ENCODE measurements around the gene ARHGAP5. TPM values are rescaled to one million over a fixed set of nuclear protein-coding genes. Genes with fewer than 3 reads are reported as not detected.

Gene ARHGAP5
- total RNA-seq, 1 experiment from 2014 or later, result 100 TPM

DNA sequence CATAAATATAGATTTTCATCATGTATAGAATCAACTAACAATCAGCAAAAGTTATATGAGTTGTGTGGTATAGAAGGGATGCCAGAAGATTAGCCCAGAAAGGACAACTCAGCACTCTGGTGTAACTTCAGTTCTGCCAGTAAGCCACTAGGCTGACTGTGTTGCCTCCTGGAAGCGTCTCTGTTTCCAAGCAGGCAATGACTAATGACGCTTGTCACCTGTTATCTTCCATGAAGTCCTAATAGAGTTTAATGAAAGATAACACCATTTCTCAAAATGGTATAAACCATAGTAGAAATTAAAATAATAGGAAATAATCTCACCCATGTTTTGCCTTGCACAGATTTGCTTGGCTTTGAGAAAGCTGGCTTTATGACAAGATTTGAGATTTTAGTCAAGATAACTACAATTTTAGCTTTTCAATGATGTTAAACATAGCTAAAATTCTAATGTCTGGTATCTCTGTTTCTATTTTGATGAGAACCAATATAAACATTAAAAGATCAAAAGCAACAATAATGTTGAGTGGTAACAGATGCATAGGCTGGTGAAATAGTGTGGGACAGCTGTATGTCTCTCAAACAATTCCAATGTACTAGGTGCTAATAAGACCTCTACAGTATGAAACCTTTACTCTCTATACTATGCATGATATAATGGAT lies 115.7 kb downstream of the ARHGAP5 start:
- intact Hi-C loops (cut with micrococcal nuclease), result no loop called here
- no peaks in the 10 kb centered on the region for H3K9me3 Mint-ChIP-seq (ENCODE audit: unreplicated experiment)
- TF ChIP-seq, protein P1, sequence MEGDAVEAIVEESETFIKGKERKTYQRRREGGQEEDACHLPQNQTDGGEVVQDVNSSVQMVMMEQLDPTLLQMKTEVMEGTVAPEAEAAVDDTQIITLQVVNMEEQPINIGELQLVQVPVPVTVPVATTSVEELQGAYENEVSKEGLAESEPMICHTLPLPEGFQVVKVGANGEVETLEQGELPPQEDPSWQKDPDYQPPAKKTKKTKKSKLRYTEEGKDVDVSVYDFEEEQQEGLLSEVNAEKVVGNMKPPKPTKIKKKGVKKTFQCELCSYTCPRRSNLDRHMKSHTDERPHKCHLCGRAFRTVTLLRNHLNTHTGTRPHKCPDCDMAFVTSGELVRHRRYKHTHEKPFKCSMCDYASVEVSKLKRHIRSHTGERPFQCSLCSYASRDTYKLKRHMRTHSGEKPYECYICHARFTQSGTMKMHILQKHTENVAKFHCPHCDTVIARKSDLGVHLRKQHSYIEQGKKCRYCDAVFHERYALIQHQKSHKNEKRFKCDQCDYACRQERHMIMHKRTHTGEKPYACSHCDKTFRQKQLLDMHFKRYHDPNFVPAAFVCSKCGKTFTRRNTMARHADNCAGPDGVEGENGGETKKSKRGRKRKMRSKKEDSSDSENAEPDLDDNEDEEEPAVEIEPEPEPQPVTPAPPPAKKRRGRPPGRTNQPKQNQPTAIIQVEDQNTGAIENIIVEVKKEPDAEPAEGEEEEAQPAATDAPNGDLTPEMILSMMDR (IDR thresholded peaks at IDR 0.05; ENCODE audit: unreplicated experiment), result no peak
- DNase-seq (ENCODE audit: unreplicated experiment), result no peak
- no TSS peak for BruUV-seq (replicated peaks)
- POLR2A ChIA-PET, result no interaction called here
- H3K27me3 Mint-ChIP-seq (ENCODE audit: insufficient read depth, unreplicated experiment), result no peaks in the 10 kb centered on the region
- H3K27ac Mint-ChIP-seq (ENCODE audit: low read depth, unreplicated experiment), result no peak overlapping the region
- H3K4me3 Mint-ChIP-seq (ENCODE audit: unreplicated experiment), result no peak overlapping the region
- H3K4me1 Mint-ChIP-seq (ENCODE audit: insufficient read depth, unreplicated experiment), result no peaks in the 10 kb centered on the region
- CTCF ChIA-PET, result no interaction called here
- no peaks in the 10 kb centered on the region for H3K36me3 Mint-ChIP-seq (ENCODE audit: insufficient read depth, unreplicated experiment)

DNA sequence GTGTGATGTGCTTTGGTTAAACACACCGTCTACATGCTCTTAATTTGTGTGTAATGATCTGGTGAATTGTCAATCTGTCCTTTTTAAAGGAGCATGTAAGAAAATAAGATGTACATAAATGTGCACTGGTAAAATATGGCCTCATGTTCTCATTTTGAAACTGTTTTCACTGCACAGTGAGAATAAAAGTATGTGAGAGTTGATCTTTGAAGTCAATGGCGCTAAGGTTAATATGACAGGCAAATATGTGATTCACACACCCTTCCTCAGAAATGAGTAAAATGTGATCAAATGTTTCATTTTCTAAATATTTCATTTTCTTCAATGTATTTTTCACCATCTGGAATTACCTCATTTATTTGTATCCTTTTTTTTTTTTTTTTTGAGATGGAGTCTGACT lies 116.4 kb downstream of the ARHGAP5 start:
- H3K27me3 Mint-ChIP-seq (ENCODE audit: insufficient read depth, unreplicated experiment), result no peaks in the 10 kb centered on the region
- no peak for DNase-seq (ENCODE audit: unreplicated experiment)
- TF ChIP-seq, protein P1 (IDR thresholded peaks at IDR 0.05; ENCODE audit: unreplicated experiment), result no peak
- no peaks in the 10 kb centered on the region for H3K4me1 Mint-ChIP-seq (ENCODE audit: insufficient read depth, unreplicated experiment)
- POLR2A ChIA-PET, result no interaction called here
- CTCF ChIA-PET, result no interaction called here
- no peak overlapping the region for H3K4me3 Mint-ChIP-seq (ENCODE audit: unreplicated experiment)
- H3K27ac Mint-ChIP-seq (ENCODE audit: low read depth, unreplicated experiment), result no peak overlapping the region
- no peaks in the 10 kb centered on the region for H3K9me3 Mint-ChIP-seq (ENCODE audit: unreplicated experiment)
- intact Hi-C loops (cut with micrococcal nuclease), result no loop called here
- BruUV-seq (replicated peaks), result no TSS peak
- no peaks in the 10 kb centered on the region for H3K36me3 Mint-ChIP-seq (ENCODE audit: insufficient read depth, unreplicated experiment)

DNA sequence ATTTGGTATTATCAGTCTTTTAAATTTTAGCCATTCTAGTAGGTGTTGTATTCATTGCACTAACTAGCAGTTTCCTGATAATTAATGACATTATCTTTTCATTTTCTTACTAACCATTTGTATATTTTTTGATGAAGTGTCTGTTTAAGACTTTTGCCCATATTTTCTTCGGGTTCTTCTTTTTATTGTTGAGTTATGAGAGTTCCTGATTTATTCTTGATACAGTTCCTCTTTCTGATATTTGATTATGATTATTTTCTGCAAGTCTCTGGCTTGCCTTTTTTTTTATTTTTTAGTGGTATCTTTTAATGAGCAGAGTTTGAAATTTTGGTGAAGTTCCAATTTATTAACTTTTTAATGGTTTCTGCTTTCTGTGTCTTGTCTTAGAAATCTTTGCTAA lies 118.5 kb downstream of the ARHGAP5 start:
- ChIA-PET CTCF (no interaction called here), POLR2A (interaction anchor here (0.7 kb wide), 1 partner anchor 24 kb away, joined by 4 read pairs; no protein-coding TSS in a partner anchor)
- H3K4me3 Mint-ChIP-seq (ENCODE audit: unreplicated experiment), result no peak overlapping the region
- H3K27ac Mint-ChIP-seq (ENCODE audit: low read depth, unreplicated experiment), result no peak overlapping the region
- H3K27me3 Mint-ChIP-seq (ENCODE audit: insufficient read depth, unreplicated experiment), result no peaks in the 10 kb centered on the region
- H3K9me3 Mint-ChIP-seq (ENCODE audit: unreplicated experiment), result no peaks in the 10 kb centered on the region
- intact Hi-C loops (cut with micrococcal nuclease), result no loop called here
- BruUV-seq (replicated peaks), result no TSS peak
- no peaks in the 10 kb centered on the region for H3K36me3 Mint-ChIP-seq (ENCODE audit: insufficient read depth, unreplicated experiment)
- TF ChIP-seq, protein P1 (IDR thresholded peaks at IDR 0.05; ENCODE audit: unreplicated experiment), result no peak
- no peak for DNase-seq (ENCODE audit: unreplicated experiment)
- H3K4me1 Mint-ChIP-seq (ENCODE audit: insufficient read depth, unreplicated experiment), result no peaks in the 10 kb centered on the region

DNA sequence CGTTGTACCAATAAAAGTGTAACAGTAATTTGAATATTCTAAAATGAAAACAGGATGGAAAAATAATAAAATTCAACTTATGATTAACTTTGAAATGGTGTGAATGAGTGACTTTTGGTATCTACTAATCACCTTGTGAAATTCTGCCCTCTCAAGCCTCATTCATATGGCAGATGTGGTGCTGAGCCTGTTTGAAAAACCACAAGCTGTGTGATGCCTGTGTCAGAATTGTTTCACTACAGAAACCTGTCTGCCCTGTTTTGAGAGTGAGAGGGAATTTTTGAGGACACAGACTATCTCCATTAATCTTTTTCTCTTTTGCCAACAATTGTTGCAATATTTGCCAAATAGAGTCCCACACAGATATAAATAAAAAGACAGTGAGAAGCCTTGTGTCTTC lies 120.8 kb downstream of the ARHGAP5 start:
- DNase-seq (ENCODE audit: unreplicated experiment), result no peak
- ChIA-PET POLR2A (interaction anchor here (1.2 kb wide), 1 partner anchor 109 kb away, joined by 4 read pairs; no protein-coding TSS in a partner anchor), CTCF (interaction anchor here (0.7 kb wide), 1 partner anchor 54 kb away, joined by 3 read pairs; no protein-coding TSS in a partner anchor)
- no peaks in the 10 kb centered on the region for H3K9me3 Mint-ChIP-seq (ENCODE audit: unreplicated experiment)
- H3K27ac Mint-ChIP-seq (ENCODE audit: low read depth, unreplicated experiment), result no peak overlapping the region
- BruUV-seq (replicated peaks), result no TSS peak
- intact Hi-C loops (cut with micrococcal nuclease), result no loop called here
- no peaks in the 10 kb centered on the region for H3K27me3 Mint-ChIP-seq (ENCODE audit: insufficient read depth, unreplicated experiment)
- TF ChIP-seq, protein P1 (IDR thresholded peaks at IDR 0.05; ENCODE audit: unreplicated experiment), result no peak
- H3K36me3 Mint-ChIP-seq (ENCODE audit: insufficient read depth, unreplicated experiment), result peaks cover 7% of the 10 kb centered on the region
- peaks cover 3% of the 10 kb centered on the region for H3K4me1 Mint-ChIP-seq (ENCODE audit: insufficient read depth, unreplicated experiment)
- H3K4me3 Mint-ChIP-seq (ENCODE audit: unreplicated experiment), result no peak overlapping the region
